Measurements from ENCODE around the gene IGSF3. TPM values are rescaled to one million over a fixed set of nuclear protein-coding genes. Genes with fewer than 3 reads are reported as not detected.

IGSF3 gene
- total RNA-seq, 4 donors from 2014 or later: 1.2 to 3.9 (median 3.2) TPM

- peaks cover 0 to 19% of the 10 kb centered on the region in 2 donors for H3K27me3 ChIP-seq
- H3K9me3 ChIP-seq: no peaks in the 10 kb centered on the region
- 0 to 1% methylated on average over 22 to 25 of the region's 45 CpGs for WGBS, 2 donors
- no peak for DNase-seq (ENCODE audit: low spot score in 2 of 2)
- peaks cover 0 to 29% (median 3%) of the 10 kb centered on the region in 4 donors for H3K4me1 ChIP-seq
- TF ChIP-seq EP300 (IDR thresholded peaks at IDR 0.05) (no peak), POLR2A (IDR thresholded peaks at IDR 0.05) (no peak), CTCF (IDR thresholded peaks at IDR 0.05) (no peak)
- H3K4me3 ChIP-seq: peak overlapping the region; percentile 40 to 71 (median 54)
- peak overlapping the region in 2 of 4 donors; percentile 13 to 20 for H3K27ac ChIP-seq
- no peaks in the 10 kb centered on the region for H3K36me3 ChIP-seq
Observed at GRCh38 chr1:116667078-116667574, 407 bp downstream of the IGSF3 start.

- 15 to 18% methylated on average over 22 to 28 of the region's 28 CpGs for WGBS, 2 donors
- no peaks in the 10 kb centered on the region for H3K9me3 ChIP-seq
- DNase-seq (ENCODE audit: low spot score in 2 of 2): no peak
- peak overlapping the region in 1 of 4 donors; percentile 13 for H3K27ac ChIP-seq
- H3K36me3 ChIP-seq: no peaks in the 10 kb centered on the region
- peaks cover 0 to 22% (median 3%) of the 10 kb centered on the region in 4 donors for H3K4me1 ChIP-seq
- no peak for TF ChIP-seq CTCF (IDR thresholded peaks at IDR 0.05)
- TF ChIP-seq EP300 (IDR thresholded peaks at IDR 0.05): no peak
- TF ChIP-seq POLR2A (IDR thresholded peaks at IDR 0.05): no peak
- peaks cover 0 to 19% of the 10 kb centered on the region in 2 donors for H3K27me3 ChIP-seq
- H3K4me3 ChIP-seq: peak overlapping the region; percentile 40 to 71 (median 54)
Observed at GRCh38 chr1:116666187-116667077, 1.1 kb downstream of the IGSF3 start.

GRCh38 chr1:116664978-116665371, 2.6 kb downstream of the IGSF3 start:
- no peak for TF ChIP-seq CTCF (IDR thresholded peaks at IDR 0.05)
- no peak for TF ChIP-seq POLR2A (IDR thresholded peaks at IDR 0.05)
- TF ChIP-seq EP300 (IDR thresholded peaks at IDR 0.05): no peak

GRCh38 chr1:116664366-116664977, 3.1 kb downstream of the IGSF3 start:
- Histone ChIP-seq H3K9me3 (no peaks in the 10 kb centered on the region), H3K4me3 (no peak overlapping the region), H3K4me1 (peaks cover 0 to 16% (median 3%) of the 10 kb centered on the region in 4 donors), H3K27ac (no peak overlapping the region), H3K27me3 (peaks cover 0 to 19% of the 10 kb centered on the region in 2 donors), H3K36me3 (no peaks in the 10 kb centered on the region)
- no peak for TF ChIP-seq POLR2A (IDR thresholded peaks at IDR 0.05)
- TF ChIP-seq EP300 (IDR thresholded peaks at IDR 0.05): no peak
- 90% methylated on average over 3 to 5 of the region's 5 CpGs for WGBS, 2 donors
- no peak for DNase-seq (ENCODE audit: low spot score in 2 of 2)

More at GRCh38 chr1:116664978-116665371, 2.6 kb downstream of the IGSF3 start:
- H3K27ac ChIP-seq: no peak overlapping the region
- H3K4me3 ChIP-seq: no peak overlapping the region
- H3K4me1 ChIP-seq: peaks cover 0 to 16% (median 3%) of the 10 kb centered on the region in 4 donors
- H3K36me3 ChIP-seq: no peaks in the 10 kb centered on the region
- DNase-seq (ENCODE audit: low spot score in 2 of 2): no peak
- H3K27me3 ChIP-seq: peaks cover 0 to 19% of the 10 kb centered on the region in 2 donors
- WGBS, 2 donors: 91% methylated on average over 4 of the region's 4 CpGs
- no peaks in the 10 kb centered on the region for H3K9me3 ChIP-seq

- Histone ChIP-seq H3K27me3 (peaks cover 0 to 19% of the 10 kb centered on the region in 2 donors), H3K9me3 (no peaks in the 10 kb centered on the region), H3K27ac (no peak overlapping the region), H3K36me3 (no peaks in the 10 kb centered on the region), H3K4me3 (no peak overlapping the region), H3K4me1 (peaks cover 0 to 16% (median 3%) of the 10 kb centered on the region in 4 donors)
- WGBS, 2 donors: 92 to 94% methylated on average over 2 of the region's 2 CpGs
- DNase-seq (ENCODE audit: low spot score in 2 of 2): no peak
- TF ChIP-seq POLR2A (IDR thresholded peaks at IDR 0.05): no peak
- TF ChIP-seq CTCF (IDR thresholded peaks at IDR 0.05): no peak
- TF ChIP-seq EP300 (IDR thresholded peaks at IDR 0.05): no peak
Observed at GRCh38 chr1:116663821-116664220, 3.7 kb downstream of the IGSF3 start.
